ENCODE results near the gene GALNT11.

DNA sequence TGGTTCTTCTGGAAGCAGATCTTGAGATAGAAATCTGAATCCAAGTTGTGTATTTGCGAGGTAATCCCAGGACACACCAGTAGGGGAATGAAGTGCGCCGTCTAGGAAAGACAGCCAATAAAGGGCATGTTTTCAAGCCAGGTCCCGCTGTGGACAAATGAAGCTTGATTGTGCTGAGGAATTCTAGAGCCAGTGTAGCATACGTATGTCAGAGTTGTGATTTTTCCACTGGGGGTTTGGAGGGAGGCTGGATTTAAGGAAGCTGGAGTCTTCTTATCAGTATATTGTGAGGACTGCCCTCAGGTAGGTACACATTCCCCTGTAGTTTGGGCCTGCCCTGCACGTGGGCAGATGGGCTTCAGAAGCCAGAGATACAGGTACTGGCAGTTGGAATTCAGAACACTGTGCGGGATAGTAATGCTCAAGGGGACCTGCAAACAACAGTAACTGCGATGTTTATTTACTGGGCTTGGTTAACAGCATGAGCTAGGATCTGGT lies 50.9 kb downstream of the GALNT11 start:
- no peak for TF ChIP-seq POLR2A (IDR thresholded peaks at IDR 0.05; ENCODE audit: low read depth, low read length)
- TF ChIP-seq, protein P1, sequence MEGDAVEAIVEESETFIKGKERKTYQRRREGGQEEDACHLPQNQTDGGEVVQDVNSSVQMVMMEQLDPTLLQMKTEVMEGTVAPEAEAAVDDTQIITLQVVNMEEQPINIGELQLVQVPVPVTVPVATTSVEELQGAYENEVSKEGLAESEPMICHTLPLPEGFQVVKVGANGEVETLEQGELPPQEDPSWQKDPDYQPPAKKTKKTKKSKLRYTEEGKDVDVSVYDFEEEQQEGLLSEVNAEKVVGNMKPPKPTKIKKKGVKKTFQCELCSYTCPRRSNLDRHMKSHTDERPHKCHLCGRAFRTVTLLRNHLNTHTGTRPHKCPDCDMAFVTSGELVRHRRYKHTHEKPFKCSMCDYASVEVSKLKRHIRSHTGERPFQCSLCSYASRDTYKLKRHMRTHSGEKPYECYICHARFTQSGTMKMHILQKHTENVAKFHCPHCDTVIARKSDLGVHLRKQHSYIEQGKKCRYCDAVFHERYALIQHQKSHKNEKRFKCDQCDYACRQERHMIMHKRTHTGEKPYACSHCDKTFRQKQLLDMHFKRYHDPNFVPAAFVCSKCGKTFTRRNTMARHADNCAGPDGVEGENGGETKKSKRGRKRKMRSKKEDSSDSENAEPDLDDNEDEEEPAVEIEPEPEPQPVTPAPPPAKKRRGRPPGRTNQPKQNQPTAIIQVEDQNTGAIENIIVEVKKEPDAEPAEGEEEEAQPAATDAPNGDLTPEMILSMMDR (conservative IDR thresholded peaks at IDR 0.05; ENCODE audit: low read depth, low read length), result peak; percentile 20; the same call in 1 of the 2 replicates
- TF ChIP-seq SMC3 (IDR thresholded peaks at IDR 0.05; ENCODE audit: low read depth, low read length), result no peak
- no peak for TF ChIP-seq MXI1 (IDR thresholded peaks at IDR 0.05; ENCODE audit: borderline replicate concordance, low read depth, low read length)
- TF ChIP-seq RAD21 (IDR thresholded peaks at IDR 0.05; ENCODE audit: low read length), result no peak
- no peak for TF ChIP-seq RCOR1 (IDR thresholded peaks at IDR 0.05; ENCODE audit: insufficient replicate concordance, low read length)
- TF ChIP-seq NFE2L2 (IDR thresholded peaks at IDR 0.05; ENCODE audit: low read depth, low read length), result no peak
- TF ChIP-seq, protein P2, sequence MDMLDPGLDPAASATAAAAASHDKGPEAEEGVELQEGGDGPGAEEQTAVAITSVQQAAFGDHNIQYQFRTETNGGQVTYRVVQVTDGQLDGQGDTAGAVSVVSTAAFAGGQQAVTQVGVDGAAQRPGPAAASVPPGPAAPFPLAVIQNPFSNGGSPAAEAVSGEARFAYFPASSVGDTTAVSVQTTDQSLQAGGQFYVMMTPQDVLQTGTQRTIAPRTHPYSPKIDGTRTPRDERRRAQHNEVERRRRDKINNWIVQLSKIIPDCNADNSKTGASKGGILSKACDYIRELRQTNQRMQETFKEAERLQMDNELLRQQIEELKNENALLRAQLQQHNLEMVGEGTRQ (IDR thresholded peaks at IDR 0.05; ENCODE audit: low read depth, low read length), result no peak
- TF ChIP-seq BHLHE40 (IDR thresholded peaks at IDR 0.05; ENCODE audit: low read depth, low read length), result no peak
- TF ChIP-seq MAFK (IDR thresholded peaks at IDR 0.05; ENCODE audit: low read depth, low read length), result no peak
- TF ChIP-seq CEBPB (IDR thresholded peaks at IDR 0.05; ENCODE audit: low read depth, low read length), result no peak

Data from IMR-90 (cell line).